Islet of Langerhans (tissue), 1 donor: ENCODE data around the gene FHIT.
"Not testable (repeated sequence)": the region's sequence is repeated elsewhere in the genome, so short reads cannot be mapped to it uniquely, and the experiment has no call there.

Experiments used
- FAIRE-seq: peaks from one replicate; lab custom pipeline; 2011; peaks lifted over from hg19 to GRCh38; lab: Jason Lieb, UNC

Gene FHIT

GRCh38 chr3:60703956-60704736 is 547.1 kb downstream of the FHIT start:
- peak; percentile 62 for FAIRE-seq

DNA sequence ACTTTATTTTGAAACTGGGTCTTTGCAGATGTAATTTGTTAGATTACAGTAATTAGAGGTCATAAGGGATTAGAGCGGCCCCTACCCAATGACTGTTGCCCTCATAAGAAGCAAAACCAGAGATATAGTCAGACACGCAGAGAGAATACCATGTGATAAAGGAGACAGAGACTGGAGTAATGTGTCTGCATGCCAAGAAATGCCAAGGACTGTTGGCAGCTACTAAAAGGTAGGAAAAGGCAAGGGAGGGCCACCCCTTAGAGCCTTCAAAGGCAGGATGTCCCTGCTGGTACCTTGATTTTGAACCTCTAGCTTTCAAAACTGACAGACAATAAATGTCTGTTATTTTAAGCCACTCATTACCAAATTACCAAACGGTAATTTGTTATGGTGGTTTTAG is 548.2 kb downstream of the FHIT start:
- no peak for FAIRE-seq

GRCh38 chr3:60698117-60698516 is 553.1 kb downstream of the FHIT start:
- no peak for FAIRE-seq

GRCh38 chr3:60697132-60697531 is 554.1 kb downstream of the FHIT start:
- FAIRE-seq, result no peak

DNA sequence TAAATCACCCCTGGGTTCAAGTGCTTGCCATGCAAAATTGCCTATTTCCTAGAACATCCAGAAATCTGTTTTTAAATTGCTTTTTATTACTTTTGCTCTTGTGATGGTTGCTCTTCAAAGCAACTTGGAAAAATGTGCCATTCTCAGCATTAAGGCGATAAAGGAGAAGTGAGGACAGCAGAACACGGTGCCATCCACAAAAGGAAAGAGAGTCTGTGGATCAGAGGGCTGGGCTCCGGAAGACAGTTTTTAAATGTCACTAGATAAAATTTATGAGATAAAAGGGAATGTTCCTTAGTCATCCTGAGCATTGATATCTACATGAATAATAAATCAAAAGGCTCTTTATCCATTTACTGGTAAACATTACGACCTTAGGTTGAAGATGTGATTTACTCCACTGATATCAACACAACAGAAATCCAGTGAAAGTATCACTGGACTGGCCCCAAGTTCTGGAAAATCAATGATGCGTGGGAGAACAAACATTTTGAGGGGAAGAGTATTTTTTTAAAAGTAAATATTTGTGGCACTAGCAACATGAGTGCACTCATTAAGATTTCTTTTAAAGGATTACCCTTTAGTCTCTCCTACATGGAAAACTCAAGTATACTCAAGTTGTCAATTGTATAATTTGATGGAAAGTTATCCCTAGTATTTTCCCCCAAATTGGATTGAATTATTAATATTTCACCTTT is 554.7 kb downstream of the FHIT start:
- no peak for FAIRE-seq

DNA sequence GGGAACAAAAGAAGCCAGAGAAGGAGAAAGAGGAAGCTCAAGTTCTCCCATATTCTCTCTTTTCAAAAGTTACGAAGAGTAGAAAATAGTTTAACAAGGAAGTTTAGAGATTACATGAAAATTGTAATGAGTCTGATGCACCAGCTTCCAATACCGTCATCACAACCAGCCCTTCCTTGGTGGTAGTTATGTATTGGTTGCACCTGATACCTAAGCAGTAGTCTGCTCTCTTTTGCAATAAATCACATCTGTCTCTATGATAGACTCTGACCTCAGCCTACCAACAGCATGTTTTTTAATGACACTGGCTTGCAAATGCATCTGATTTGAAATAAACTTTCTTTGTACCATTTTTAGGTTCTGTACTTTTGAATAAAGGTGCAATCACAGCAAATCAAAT is 575.8 kb downstream of the FHIT start:
- FAIRE-seq, result no peak

GRCh38 chr3:60674870-60675269 is 576.4 kb downstream of the FHIT start:
- FAIRE-seq, result no peak

DNA sequence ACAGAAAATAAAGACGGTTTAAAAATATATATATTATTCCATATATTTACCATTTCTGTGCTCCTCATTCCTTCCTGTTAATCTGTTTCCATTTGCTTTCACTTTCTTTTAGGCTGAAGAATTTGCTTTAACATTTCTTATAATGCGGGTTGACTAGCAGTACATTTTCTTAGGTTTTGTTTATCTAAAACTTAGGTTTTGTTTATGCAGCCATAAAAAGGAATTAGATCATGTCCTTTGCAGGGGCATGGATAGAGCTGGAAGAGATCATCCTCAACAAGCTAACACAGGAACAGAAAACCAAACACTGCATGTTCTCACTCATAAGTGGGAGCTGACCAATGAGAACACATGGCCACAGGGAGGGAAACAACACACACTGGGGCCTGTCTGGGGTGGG is 578.1 kb downstream of the FHIT start:
- FAIRE-seq, result no peak

DNA sequence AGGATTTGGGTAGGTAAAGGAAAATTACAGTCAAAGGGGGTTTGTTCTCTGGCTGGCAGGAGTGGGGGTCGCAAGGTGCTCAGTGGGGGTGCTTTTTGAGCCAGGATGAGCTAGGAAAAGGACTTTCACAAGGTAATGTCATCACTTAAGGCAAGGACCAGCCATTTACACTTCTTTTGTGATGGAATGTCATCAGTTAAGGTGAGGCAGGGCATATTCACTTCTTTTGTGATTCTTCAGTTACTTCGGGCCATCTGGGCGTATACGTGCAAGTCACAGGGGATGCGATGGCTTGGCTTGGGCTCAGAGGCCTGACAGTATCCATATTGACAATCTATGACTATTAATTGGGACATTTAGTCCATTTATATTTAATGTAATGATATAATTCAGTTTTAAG is 578.9 kb downstream of the FHIT start:
- not testable (repeated sequence) for FAIRE-seq

DNA sequence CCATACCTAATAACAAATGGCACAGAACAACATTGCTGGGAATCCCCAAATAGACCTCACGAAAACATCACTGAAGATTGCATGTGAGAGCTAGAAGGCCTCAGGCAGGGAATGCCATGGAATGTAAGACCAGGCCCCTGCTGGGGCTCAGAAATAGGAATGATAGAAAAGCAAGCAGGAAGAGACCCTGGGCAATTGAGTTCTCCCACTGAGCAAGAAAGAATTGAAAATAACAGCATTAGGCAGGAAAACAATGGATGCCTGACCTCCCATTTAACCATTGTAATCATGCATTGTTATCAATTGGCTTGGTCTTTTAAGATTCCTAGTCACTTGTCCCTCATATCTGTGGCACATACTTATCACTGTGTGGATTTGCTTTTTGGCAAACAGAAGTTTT is 581.6 kb downstream of the FHIT start:
- FAIRE-seq, result no peak

DNA sequence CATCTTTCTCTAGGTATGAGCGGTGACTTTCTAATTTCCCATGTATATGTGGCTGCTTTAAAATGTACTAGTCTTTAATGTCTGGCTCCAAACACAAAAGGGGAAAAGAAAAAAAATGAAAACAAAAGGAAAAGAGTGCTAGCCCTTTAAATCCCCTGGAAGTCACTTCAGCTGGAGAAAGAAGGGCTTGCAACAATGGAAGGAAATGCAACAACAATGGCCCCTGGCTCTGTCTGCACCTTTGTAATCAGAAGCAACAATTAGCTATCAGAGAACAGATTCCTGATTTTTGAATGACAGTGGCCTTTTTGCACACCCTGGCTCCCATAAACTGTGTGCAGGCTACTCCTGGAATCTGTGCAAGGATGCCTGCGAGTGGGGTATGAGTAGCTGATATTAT is 591.2 kb downstream of the FHIT start:
- no peak for FAIRE-seq

- no peak for FAIRE-seq
These were observed 592.2 kb downstream of the FHIT start for GRCh38 chr3:60659098-60659497.

DNA sequence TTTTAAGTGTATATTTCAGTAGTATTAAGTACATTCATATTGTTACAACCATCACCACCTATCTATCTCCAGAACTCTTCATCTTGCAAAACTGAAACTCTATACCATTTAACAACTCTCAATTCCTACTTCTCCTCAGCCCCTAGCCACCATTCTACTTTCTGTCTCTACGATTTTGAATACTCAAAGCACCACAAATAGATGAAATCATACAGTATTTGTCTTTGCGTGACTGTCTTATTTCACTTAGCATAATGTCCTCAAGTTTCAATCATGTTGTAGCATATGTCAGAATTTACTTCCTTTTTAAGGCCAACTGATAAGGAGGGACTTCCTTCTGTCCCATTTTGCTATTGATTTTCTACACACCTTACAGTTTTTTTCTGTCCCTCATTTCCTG is 593.3 kb downstream of the FHIT start:
- no peak for FAIRE-seq

- FAIRE-seq, result no peak
These were observed 598.4 kb downstream of the FHIT start for GRCh38 chr3:60652829-60653228.

- FAIRE-seq, result no peak
These were observed 599.5 kb downstream of the FHIT start for GRCh38 chr3:60651799-60652198.

DNA sequence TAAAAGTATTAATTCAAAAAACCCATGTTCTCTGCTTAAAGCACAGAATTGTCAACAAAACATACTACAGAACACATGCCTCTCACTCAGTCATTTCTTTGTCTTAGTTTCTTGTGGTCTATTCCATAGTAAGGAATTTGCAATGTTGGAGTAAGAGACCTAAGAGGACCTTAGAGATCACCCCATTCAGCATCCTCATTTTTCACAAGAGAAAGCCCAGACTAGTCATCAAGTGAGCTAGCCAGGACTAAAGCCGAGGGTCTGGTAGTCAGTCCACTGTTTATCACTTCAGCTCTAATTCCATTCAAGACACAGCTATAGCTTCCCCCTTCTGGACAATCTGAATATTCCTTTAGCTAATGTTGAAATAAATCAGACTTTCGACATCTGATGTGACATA is 601.1 kb downstream of the FHIT start:
- FAIRE-seq, result no peak

DNA sequence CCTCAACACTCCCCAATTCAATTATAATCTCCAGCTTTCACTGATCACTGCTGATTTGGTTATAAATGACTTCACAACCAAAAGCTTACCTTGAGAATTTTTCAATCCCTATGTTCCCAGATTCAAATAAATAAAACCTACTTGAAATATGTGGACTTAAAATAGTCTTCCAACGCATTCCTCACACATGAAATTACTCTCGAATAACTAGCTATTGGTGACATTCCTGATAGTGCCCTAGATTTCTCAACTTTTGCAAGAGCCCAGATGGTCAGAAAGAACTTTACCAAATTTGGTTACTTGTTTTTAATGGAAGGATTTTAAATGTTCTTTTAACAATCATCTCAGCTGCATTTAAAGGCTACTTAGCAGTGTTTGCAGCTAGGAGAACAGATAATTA is 605.5 kb downstream of the FHIT start:
- no peak for FAIRE-seq

- FAIRE-seq, result no peak
These were observed 607.4 kb downstream of the FHIT start for GRCh38 chr3:60643831-60644230.

DNA sequence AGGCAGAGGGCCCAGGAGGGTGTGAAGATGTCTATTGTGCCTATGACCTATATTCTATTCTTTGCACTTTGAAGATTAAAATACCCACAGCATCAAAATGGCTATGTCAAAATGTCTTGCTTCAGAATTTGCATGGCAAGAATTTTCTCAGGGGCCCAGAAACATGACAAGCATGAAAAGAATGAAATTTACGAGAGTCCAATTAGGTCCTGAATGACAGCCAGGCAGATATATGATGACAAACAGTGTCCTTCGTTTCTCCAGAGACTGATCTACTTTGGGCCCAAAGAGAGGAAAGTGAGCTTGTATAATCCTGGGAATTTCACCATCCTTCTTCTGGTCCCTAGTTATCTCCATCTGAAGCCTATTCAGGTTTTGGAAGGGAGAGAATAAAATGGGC is 609.9 kb downstream of the FHIT start:
- no peak for FAIRE-seq

DNA sequence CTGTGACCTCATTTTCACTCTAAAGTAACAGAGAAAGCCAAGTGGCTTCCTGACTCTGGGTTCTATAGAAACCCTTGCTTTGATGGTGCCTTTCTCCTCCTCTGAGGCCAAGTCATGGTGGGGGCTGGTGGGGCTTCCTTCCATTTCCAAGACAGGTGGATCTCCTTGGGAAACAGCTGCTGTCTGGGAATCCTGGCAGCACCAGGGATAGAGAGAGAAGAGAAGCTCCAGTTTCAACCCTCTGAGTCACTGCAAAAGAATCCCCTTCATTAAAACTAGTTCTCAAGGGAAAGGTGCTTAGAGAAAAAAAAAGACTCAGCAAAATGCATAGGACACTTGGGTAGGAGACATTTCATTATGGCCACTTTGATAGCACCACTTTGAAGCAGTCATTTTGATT is 614.4 kb downstream of the FHIT start:
- FAIRE-seq, result no peak

GRCh38 chr3:60633644-60634043 is 617.6 kb downstream of the FHIT start:
- no peak for FAIRE-seq

DNA sequence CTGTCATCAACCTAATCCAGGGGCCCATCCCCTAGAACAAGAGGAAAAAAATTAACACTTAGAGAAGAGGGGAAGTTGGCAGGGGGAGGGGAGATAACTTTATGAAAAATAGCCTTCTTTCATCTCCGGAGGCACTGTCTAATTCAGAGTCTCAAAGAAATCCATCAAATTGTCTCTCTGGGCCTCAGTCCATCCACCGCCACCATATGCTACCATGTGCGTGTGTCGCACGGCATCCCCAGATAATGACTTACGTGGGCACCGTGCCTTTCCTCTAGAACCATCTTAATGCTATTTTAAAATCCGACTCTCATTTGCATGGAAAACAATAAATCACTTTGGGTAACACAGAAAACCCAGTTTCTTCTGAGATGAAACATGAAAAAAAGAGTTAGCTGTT is 619.7 kb downstream of the FHIT start:
- FAIRE-seq, result no peak

DNA sequence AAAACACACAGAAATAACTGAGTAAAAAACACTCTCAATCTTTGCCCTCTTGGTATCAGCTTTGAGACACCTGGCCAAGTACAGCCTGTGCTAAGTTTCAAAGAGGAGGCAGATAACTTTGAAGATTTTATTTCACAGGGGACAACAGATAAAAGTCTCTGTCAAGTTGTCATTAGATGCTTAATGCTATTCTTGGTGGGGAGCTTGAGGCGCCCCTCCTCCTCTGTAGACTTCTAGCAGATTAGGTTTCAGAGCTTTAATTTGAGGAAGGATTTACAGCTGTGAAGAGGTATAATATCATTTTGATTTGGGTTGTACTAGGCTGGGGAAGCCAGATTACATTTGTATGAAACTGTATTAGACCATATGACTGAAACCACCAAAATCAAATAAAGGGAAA is 620.3 kb downstream of the FHIT start:
- no peak for FAIRE-seq

DNA sequence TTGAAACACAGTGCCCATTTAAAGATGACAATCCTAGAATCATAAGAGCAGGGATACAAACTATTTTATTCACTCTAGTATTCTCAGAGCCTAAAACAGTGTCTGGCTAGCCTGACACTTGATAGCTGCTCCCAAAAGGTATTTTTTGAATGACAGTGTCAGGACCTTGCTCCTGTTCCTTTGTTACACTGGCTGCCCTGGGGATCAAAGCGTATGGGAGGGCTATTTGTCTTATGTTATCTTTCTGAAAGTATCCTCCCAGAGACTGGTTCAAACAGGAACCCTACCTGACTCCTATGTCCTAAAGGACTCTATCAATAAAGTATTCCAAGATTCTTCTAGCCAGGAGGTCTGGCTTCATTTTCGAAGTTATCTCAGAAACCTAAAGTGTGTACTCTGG is 621.4 kb downstream of the FHIT start:
- no peak for FAIRE-seq
